IMR-90 (cell line): Measurements from ENCODE around the gene FADS2. TPM values are rescaled to one million over a fixed set of nuclear protein-coding genes. Genes with fewer than 3 reads are reported as not detected.

Experiments used
- ATAC-seq: fragments of 200-7000 bp; cut with Tn5 transposase; 2 replicates; pipeline ENCODE4 v1.9.1; 2020; ENCODE audit warnings: low read depth, mild to moderate bottlenecking, moderate library complexity
- BruUV-seq: library from RNA; stranded (reverse); fragments of 400-500 nt; replicated peaks from 2 replicates; lab custom pipeline; 2021; lab: Mats Ljungman, UMichigan
- CTCF ChIA-PET: fragments of 300-600 bp; formaldehyde crosslinking; extraction: SDS; loops from one replicate; lab custom pipeline; 2021; ENCODE audit warnings: antibody characterized with exemption; lab: Yijun Ruan, JAX
- POLR2A ChIA-PET: fragments of 300-600 bp; sonication (Branson Sonifier 250); formaldehyde crosslinking; loops from one replicate; lab custom pipeline; 2022; ENCODE audit warnings: antibody characterized with exemption; ENCODE audit not compliant: unreplicated experiment; lab: Charles Lee
- DNase-seq: peaks from one replicate; pipeline ENCODE4 v3.0.0; 2013
- H2AFZ ChIP-seq: replicated peaks from 2 replicates; pipeline ENCODE3; 2013; ENCODE audit warnings: low read length, mild to moderate bottlenecking; ENCODE audit not compliant: poor library complexity
- H2AK5ac ChIP-seq: 2 replicates; pipeline ENCODE4 v1.6.1; 2013; ENCODE audit warnings: low read depth, low read length, inconsistent platforms
- H2AK9ac ChIP-seq: replicated peaks from 2 replicates; pipeline ENCODE3; 2013; ENCODE audit warnings: mild to moderate bottlenecking, low read depth, low read length, moderate library complexity; ENCODE audit not compliant: poor library complexity
- H2BK120ac ChIP-seq: 2 replicates; pipeline ENCODE4 v1.6.1; 2013; ENCODE audit warnings: low read depth, low read length, inconsistent platforms
- H2BK15ac ChIP-seq: 3 replicates; pipeline ENCODE4 v1.6.1; 2013; ENCODE audit warnings: low read depth, low read length, inconsistent platforms
- H2BK20ac ChIP-seq: 2 replicates; pipeline ENCODE4 v1.6.1; 2013; ENCODE audit warnings: low read depth, mild to moderate bottlenecking, inconsistent platforms, low read length, moderate library complexity
- H2BK5ac ChIP-seq: 2 replicates; pipeline ENCODE4 v1.6.1; 2013; ENCODE audit warnings: mild to moderate bottlenecking, low read depth, low read length, inconsistent platforms; ENCODE audit not compliant: poor library complexity, severe bottlenecking
- H3K14ac ChIP-seq: replicated peaks from 2 replicates; pipeline ENCODE4 v1.6.1; 2013; ENCODE audit warnings: low read depth, low read length, inconsistent platforms
- H3K18ac ChIP-seq: 2 replicates; pipeline ENCODE4 v1.6.1; 2013; ENCODE audit warnings: low read depth, low read length, control low read depth
- H3K23ac ChIP-seq: 2 replicates; pipeline ENCODE4 v1.6.1; 2013; ENCODE audit warnings: low read depth, low read length, inconsistent platforms
- H3K27ac ChIP-seq: 2 replicates; pipeline ENCODE4 v1.5.1; 2013; ENCODE audit warnings: mild to moderate bottlenecking, control low read depth, low read length; ENCODE audit not compliant: insufficient read depth
- H3K27me3 ChIP-seq: 2 replicates; pipeline ENCODE4 v1.6.1; 2013; ENCODE audit warnings: low read length; ENCODE audit not compliant: control insufficient read depth, insufficient read depth
- H3K36me3 ChIP-seq: 2 replicates; pipeline ENCODE4 v1.6.1; 2013; ENCODE audit warnings: low read length, mixed read lengths; ENCODE audit not compliant: control insufficient read depth, insufficient read depth
- H3K4ac ChIP-seq: 2 replicates; pipeline ENCODE4 v1.6.1; 2013; ENCODE audit warnings: low read depth, low read length, inconsistent platforms
- H3K4me1 ChIP-seq: 2 replicates; pipeline ENCODE4 v1.6.1; 2013; ENCODE audit warnings: low read length, mixed read lengths; ENCODE audit not compliant: control insufficient read depth, insufficient read depth
- H3K4me2 ChIP-seq: 2 replicates; pipeline ENCODE4 v1.6.1; 2013; ENCODE audit warnings: low read depth, mild to moderate bottlenecking, control low read depth, low read length, moderate library complexity
- H3K4me3 ChIP-seq: 2 replicates; pipeline ENCODE4 v1.5.1; 2013; ENCODE audit warnings: low read depth, mild to moderate bottlenecking, control low read depth, low read length, moderate library complexity; ENCODE audit not compliant: insufficient read depth
- H3K56ac ChIP-seq: 2 replicates; pipeline ENCODE4 v1.6.1; 2013; ENCODE audit warnings: low read length, inconsistent platforms; ENCODE audit not compliant: insufficient read depth; ENCODE audit errors: extremely low read depth
- H3K79me1 ChIP-seq, 2 experiments: 2 replicates each; pipeline ENCODE4 v1.6.1; 2013; ENCODE audit warnings: low read length in 2 of 2, inconsistent platforms in 1 of 2, low read depth in 1 of 2
- H3K9ac ChIP-seq: 2 replicates; pipeline ENCODE4 v1.6.1; 2013; ENCODE audit warnings: low read depth, low read length, control low read depth
- H3K9me1 ChIP-seq: 2 replicates; pipeline ENCODE4 v1.6.1; 2013; ENCODE audit warnings: low read length, inconsistent platforms; ENCODE audit not compliant: insufficient read depth
- H3K9me3 ChIP-seq: 2 replicates; pipeline ENCODE4 v1.6.1; 2013; ENCODE audit warnings: low read length; ENCODE audit not compliant: control insufficient read depth, insufficient read depth
- H4K20me1 ChIP-seq: 2 replicates; pipeline ENCODE4 v1.6.1; 2013; ENCODE audit warnings: low read length, inconsistent platforms; ENCODE audit not compliant: insufficient read depth
- H4K5ac ChIP-seq: 2 replicates; pipeline ENCODE4 v1.6.1; 2013; ENCODE audit warnings: mild to moderate bottlenecking, low read depth, low read length, control low read depth
- H4K8ac ChIP-seq, 2 experiments: 2 replicates each; pipeline ENCODE4 v1.6.1; 2013; ENCODE audit warnings: low read depth in 2 of 2, low read length in 2 of 2, control low read depth in 1 of 2, inconsistent platforms in 1 of 2
- H4K91ac ChIP-seq: 2 replicates; pipeline ENCODE4 v1.6.1; 2013; ENCODE audit warnings: low read depth, low read length, inconsistent platforms; ENCODE audit not compliant: insufficient read depth
- CEBPB ChIP-seq: IDR thresholded peaks from 2 replicates; pipeline ENCODE4 v1.6.1; 2012; ENCODE audit warnings: low read depth, low read length, improper control_type of control experiment
- CHD1 ChIP-seq: IDR thresholded peaks from 2 replicates; pipeline ENCODE4 v1.6.1; 2012; ENCODE audit warnings: low read depth, low read length, improper control_type of control experiment
- CTCF ChIP-seq: conservative IDR thresholded peaks from 2 replicates; pipeline ENCODE4 v1.5.1; 2012; ENCODE audit warnings: mild to moderate bottlenecking, low read depth, low read length, improper control_type of control experiment
- ELK1 ChIP-seq: fragments of 150-350 bp; IDR thresholded peaks from 2 replicates; pipeline ENCODE4 v1.6.1; 2016; ENCODE audit warnings: low read depth, mild to moderate bottlenecking, low read length, moderate library complexity, borderline replicate concordance
- SMC3 ChIP-seq: fragments of 150-350 bp; IDR thresholded peaks from 2 replicates; pipeline ENCODE4 v1.6.1; 2016; ENCODE audit warnings: low read depth, mild to moderate bottlenecking, antibody characterized with exemption, low read length, moderate library complexity
- WGBS, 2 experiments: methylation state at CpG; one replicate each; pipeline versions ENCODE4 v1.1.5 to v1.1.7; 2013; ENCODE audit warnings: missing lambda C conversion rate in 2 of 2; ENCODE audit not compliant: insufficient read length in 1 of 2; ENCODE audit errors: extremely low coverage in 2 of 2; 5-methylcytosine and 5-hydroxymethylcytosine counted together
- dilution Hi-C: fragments of 300-500 bp; cut with HindIII; formaldehyde crosslinking; loops from one replicate; pipeline ENCODE4 v1.14.3; 2018; ENCODE audit warnings: low sequenced_read_pairs; ENCODE audit not compliant: unreplicated experiment
- in situ Hi-C: fragments of 300-500 bp; cut with MboI; formaldehyde crosslinking; loops from 3 replicates; pipeline ENCODE4 v1.14.3; 2019; ENCODE audit warnings: low sequenced_read_pairs, inconsistent platforms, mixed read lengths
- intact Hi-C: fragments of 100-400 bp; cut with micrococcal nuclease; formaldehyde crosslinking; loops from 2 replicates; pipeline ENCODE4 v1.10.0; 2022
- polyA plus RNA-seq, 3 experiments: library from polyadenylated mRNA; depleted of rRNA; stranded (reverse); fragments of >200 nt; gene quantifications; 2 replicates each; pipeline ENCODE4 v1.2.3, GENCODE V29; 2012; ENCODE audit warnings: low replicate concordance in 1 of 3
- total RNA-seq: library from RNA; depleted of rRNA; stranded (reverse); fragments of >200 nt; gene quantifications from 2 replicates; pipeline ENCODE4 v1.2.3, GENCODE V29; 2012

Gene FADS2
- total and polyA plus RNA-seq, 2 of the 4 experiments (the other 2 are of a cell fraction), result 33.3 to 88.4 TPM

GRCh38 chr11:61880454-61880853, 52.4 kb downstream of the FADS2 start:
- BruUV-seq, result no TSS peak
- no peak overlapping the region for H2BK5ac ChIP-seq
- H3K9me1 ChIP-seq, result peaks cover 18% of the 10 kb centered on the region
- no peak overlapping the region for H3K4me2 ChIP-seq
- ATAC-seq, result no peak
- H2AK9ac ChIP-seq, result no peak overlapping the region
- no peak overlapping the region for H3K14ac ChIP-seq
- peaks cover 23% of the 10 kb centered on the region for H3K36me3 ChIP-seq
- intact Hi-C loops, result no loop called here
- in situ Hi-C loops, result no loop called here
- DNase-seq, result no peak
- TF ChIP-seq CTCF (no peak), CHD1 (no peak), SMC3 (no peak), ELK1 (no peak), CEBPB (no peak)
- no peak overlapping the region for H2AK5ac ChIP-seq
- peaks cover 10 to 46% of the 10 kb centered on the region in 2 experiments for H3K79me1 ChIP-seq
- POLR2A ChIA-PET, result no interaction called here
- 88% methylated on average over 4 of the region's 6 CpGs; no CpG with 5 or more reads in 1 of the 2 experiments for WGBS, 2 experiments
- H4K5ac ChIP-seq, result no peak overlapping the region
- no peak overlapping the region for H3K18ac ChIP-seq
- no peak overlapping the region for H4K91ac ChIP-seq
- H3K23ac ChIP-seq, result no peak overlapping the region
- H3K9me3 ChIP-seq, result no peaks in the 10 kb centered on the region
- H3K27me3 ChIP-seq, result no peaks in the 10 kb centered on the region
- H3K56ac ChIP-seq, result no peak overlapping the region
- H3K27ac ChIP-seq, result no peak overlapping the region
- no peak overlapping the region for H3K4ac ChIP-seq
- H2BK120ac ChIP-seq, result no peak overlapping the region
- no peak overlapping the region for H3K9ac ChIP-seq
- peaks cover 12% of the 10 kb centered on the region; the same call in 1 of the 2 replicates for H4K20me1 ChIP-seq
- no peak overlapping the region for H3K4me3 ChIP-seq
- H3K4me1 ChIP-seq, result peaks cover 1% of the 10 kb centered on the region
- CTCF ChIA-PET, result no interaction called here
- no peak overlapping the region for H4K8ac ChIP-seq
- H2AFZ ChIP-seq, result no peak overlapping the region
- no peak overlapping the region for H2BK15ac ChIP-seq
- dilution Hi-C loops, result no loop called here
- no peak overlapping the region for H2BK20ac ChIP-seq
